Fibroblast of lung (primary cell): ENCODE results near the gene GPR150. TPM values are rescaled to one million over a fixed set of nuclear protein-coding genes. Genes with fewer than 3 reads are reported as not detected.

Experiments used
- DNase-seq, 2 donors: peaks; one replicate each; pipeline versions ENCODE4 v3.0.0 to v3.0.0-alpha.2; 2010; ENCODE audit warnings: low read depth in 2 of 2
- H2AFZ ChIP-seq: 2 replicates; pipeline ENCODE4 v1.5.1; 2012; ENCODE audit warnings: low read length, control low read depth, inconsistent platforms
- H3K27ac ChIP-seq: 2 replicates; pipeline ENCODE4 v1.5.1; 2011; ENCODE audit warnings: low read length, control low read depth; ENCODE audit not compliant: insufficient read depth
- H3K27me3 ChIP-seq: 2 replicates; pipeline ENCODE4 v1.5.1; 2011; ENCODE audit warnings: mild to moderate bottlenecking, low read length; ENCODE audit not compliant: control insufficient read depth, insufficient read depth
- H3K36me3 ChIP-seq: 2 replicates; pipeline ENCODE4 v1.5.1; 2011; ENCODE audit warnings: low read length; ENCODE audit not compliant: control insufficient read depth, insufficient read depth
- H3K4me1 ChIP-seq: 2 replicates; pipeline ENCODE4 v1.5.1; 2011; ENCODE audit warnings: low read length; ENCODE audit not compliant: control insufficient read depth, insufficient read depth; ENCODE audit errors: extremely low read depth
- H3K4me2 ChIP-seq: 2 replicates; pipeline ENCODE4 v1.5.1; 2011; ENCODE audit warnings: low read length, control low read depth; ENCODE audit not compliant: insufficient read depth; ENCODE audit errors: extremely low read depth
- H3K4me3 ChIP-seq, 4 experiments: fragments of 200-600 bp in 1 of 4; sonication (generic) in 1 of 4; replicated peaks in 1 of 4; 2 replicates each; pipeline ENCODE4 v1.5.1; 2011 to 2016; ENCODE audit warnings: low read length in 4 of 4, low read depth in 3 of 4, mild to moderate bottlenecking in 3 of 4, control low read depth in 2 of 4, inconsistent platforms in 1 of 4, mixed read lengths in 1 of 4; ENCODE audit not compliant: insufficient read depth in 1 of 4; ENCODE audit errors: control extremely low read depth in 1 of 4
- H3K79me2 ChIP-seq: 2 replicates; pipeline ENCODE4 v1.5.1; 2012; ENCODE audit warnings: mild to moderate bottlenecking, low read length, inconsistent platforms; ENCODE audit not compliant: control insufficient read depth, insufficient read depth
- H3K9ac ChIP-seq: 2 replicates; pipeline ENCODE4 v1.5.1; 2011; ENCODE audit warnings: mild to moderate bottlenecking, low read length, control low read depth; ENCODE audit not compliant: insufficient read depth
- H3K9me3 ChIP-seq: 2 replicates; pipeline ENCODE4 v1.5.1; 2012; ENCODE audit warnings: low read depth, low read length; ENCODE audit not compliant: control insufficient read depth, insufficient read depth
- H4K20me1 ChIP-seq: 2 replicates; pipeline ENCODE4 v1.5.1; 2011; ENCODE audit warnings: low read length; ENCODE audit not compliant: control insufficient read depth, insufficient read depth; ENCODE audit errors: extremely low read depth
- CTCF ChIP-seq, 2 donors: IDR thresholded peaks in 1 of 2; conservative IDR thresholded peaks in 1 of 2; 1 replicate in 1 of 2; 2 replicates in 1 of 2; pipeline ENCODE4 v1.5.1; 2011 to 2012; ENCODE audit warnings: low read length in 2 of 2, control low read depth in 1 of 2, inconsistent platforms in 1 of 2, low read depth in 1 of 2, mild to moderate bottlenecking in 1 of 2
- EZH2 ChIP-seq: IDR thresholded peaks from 2 replicates; pipeline ENCODE4 v1.5.1; 2012; ENCODE audit warnings: low read length, control low read depth, mild to moderate bottlenecking; ENCODE audit errors: missing control alignments
- polyA plus RNA-seq, 2 donors: library from polyadenylated mRNA; depleted of rRNA in 1 of 2; stranded (reverse) in 1 of 2; unstranded in 1 of 2; fragments of >200 nt; gene quantifications; 2 replicates each; pipeline ENCODE4 v1.2.1, GENCODE V29; 2011 to 2012; ENCODE audit warnings: missing spikeins in 1 of 2
- total RNA-seq: library from RNA; depleted of rRNA; stranded (reverse); fragments of >200 nt; gene quantifications from 2 replicates; pipeline ENCODE4 v1.2.1, GENCODE V29; 2014

Gene GPR150
- total and polyA plus RNA-seq, 2 donors (not counting 1 experiment from before 2014, with no cell fraction given), result 0.33 to 0.43 TPM

- TF ChIP-seq EZH2 (no peak), CTCF (conservative IDR thresholded peaks at IDR 0.05 in 1 of 2, IDR thresholded peaks at IDR 0.05 in 1 of 2; ENCODE audit: low read depth in 1 of 2, low read length in 2 of 2) (no peak)
- H3K79me2 ChIP-seq, result no peaks in the 10 kb centered on the region
Measured at GRCh38 chr5:95581576-95581975, 38.3 kb upstream of the GPR150 start.

GRCh38 chr5:95583992-95584391 lies 35.9 kb upstream of the GPR150 start:
- H3K9me3 ChIP-seq, result no peaks in the 10 kb centered on the region
- no peak for TF ChIP-seq CTCF (conservative IDR thresholded peaks at IDR 0.05 in 1 of 2, IDR thresholded peaks at IDR 0.05 in 1 of 2; ENCODE audit: low read depth in 1 of 2, low read length in 2 of 2)
- no peak for TF ChIP-seq EZH2
- no peaks in the 10 kb centered on the region for H4K20me1 ChIP-seq
- H3K4me1 ChIP-seq, result no peaks in the 10 kb centered on the region
- no peaks in the 10 kb centered on the region for H3K36me3 ChIP-seq
- H3K4me3 ChIP-seq, result no peak overlapping the region
- no peak overlapping the region for H3K4me2 ChIP-seq
- no peak overlapping the region for H3K9ac ChIP-seq
- no peaks in the 10 kb centered on the region for H3K79me2 ChIP-seq
- H2AFZ ChIP-seq, result no peak overlapping the region
- no peaks in the 10 kb centered on the region for H3K27me3 ChIP-seq
- DNase-seq, result peak in 1 of 2 donors; percentile 10
- no peak overlapping the region for H3K27ac ChIP-seq

More at GRCh38 chr5:95581576-95581975, 38.3 kb upstream of the GPR150 start:
- Histone ChIP-seq H3K4me1 (no peaks in the 10 kb centered on the region), H3K27ac (no peak overlapping the region), H3K4me2 (no peak overlapping the region), H3K9ac (no peak overlapping the region), H3K36me3 (no peaks in the 10 kb centered on the region), H2AFZ (no peak overlapping the region), H3K4me3 (no peak overlapping the region), H3K27me3 (no peaks in the 10 kb centered on the region), H4K20me1 (no peaks in the 10 kb centered on the region), H3K9me3 (no peaks in the 10 kb centered on the region)
- DNase-seq, result no peak

- Histone ChIP-seq H3K36me3 (no peaks in the 10 kb centered on the region), H3K27ac (peak overlapping the region; percentile 58), H3K4me2 (peak overlapping the region; percentile 13), H3K27me3 (no peaks in the 10 kb centered on the region), H3K4me1 (peaks cover 10% of the 10 kb centered on the region), H4K20me1 (no peaks in the 10 kb centered on the region), H3K79me2 (no peaks in the 10 kb centered on the region), H3K9me3 (no peaks in the 10 kb centered on the region), H2AFZ (no peak overlapping the region), H3K9ac (no peak overlapping the region), H3K4me3 (no peak overlapping the region)
- TF ChIP-seq EZH2, result no peak
- TF ChIP-seq CTCF (conservative IDR thresholded peaks at IDR 0.05 in 1 of 2, IDR thresholded peaks at IDR 0.05 in 1 of 2; ENCODE audit: low read depth in 1 of 2, low read length in 2 of 2), result no peak
- no peak for DNase-seq
Measured at GRCh38 chr5:95590880-95591279, 29.0 kb upstream of the GPR150 start.
